Kidney epithelial cell (primary cell): ENCODE results near the gene AREL1. TPM values are rescaled to one million over a fixed set of nuclear protein-coding genes. Genes with fewer than 3 reads are reported as not detected.

Experiments used
- DNase-seq: peaks from one replicate; pipeline ENCODE4 v3.0.0-alpha.2; 2010; ENCODE audit warnings: low read depth
- H3K27me3 ChIP-seq: 2 replicates; pipeline ENCODE4 v1.6.0; 2011; ENCODE audit warnings: low read length; ENCODE audit not compliant: control insufficient read depth, insufficient read depth
- H3K36me3 ChIP-seq: 2 replicates; pipeline ENCODE4 v1.5.1; 2011; ENCODE audit warnings: low read length; ENCODE audit not compliant: control insufficient read depth, insufficient read depth
- H3K4me3 ChIP-seq: 2 replicates; pipeline ENCODE4 v1.5.1; 2011; ENCODE audit warnings: low read depth, mild to moderate bottlenecking, control low read depth, low read length
- CTCF ChIP-seq: IDR thresholded peaks from 2 replicates; pipeline ENCODE4 v1.5.1; 2011; ENCODE audit warnings: mild to moderate bottlenecking, moderate library complexity, low read length, control low read depth, inconsistent platforms; ENCODE audit not compliant: insufficient read depth, poor library complexity, severe bottlenecking
- total RNA-seq: library from RNA; depleted of rRNA; stranded (reverse); fragments of >200 nt; gene quantifications from 2 replicates; pipeline ENCODE4 v1.2.3, GENCODE V29; 2015

Gene AREL1
- total RNA-seq, 1 donor from 2014 or later, result 40.2 TPM

GRCh38 chr14:74647061-74647677, 65.7 kb downstream of the AREL1 start:
- no peaks in the 10 kb centered on the region for H3K36me3 ChIP-seq
- H3K4me3 ChIP-seq, result no peak overlapping the region
- DNase-seq, result no peak
- no peak for TF ChIP-seq CTCF
- no peaks in the 10 kb centered on the region for H3K27me3 ChIP-seq

GRCh38 chr14:74645756-74646470, 67.0 kb downstream of the AREL1 start:
- H3K4me3 ChIP-seq, result no peak overlapping the region
- no peaks in the 10 kb centered on the region for H3K36me3 ChIP-seq
- no peak for TF ChIP-seq CTCF

GRCh38 chr14:74645244-74645643, 67.6 kb downstream of the AREL1 start:
- Histone ChIP-seq H3K36me3 (no peaks in the 10 kb centered on the region), H3K27me3 (no peaks in the 10 kb centered on the region), H3K4me3 (no peak overlapping the region)
- no peak for DNase-seq
- TF ChIP-seq CTCF, result no peak

More at GRCh38 chr14:74645756-74646470, 67.0 kb downstream of the AREL1 start:
- DNase-seq, result no peak
- H3K27me3 ChIP-seq, result no peaks in the 10 kb centered on the region

DNA sequence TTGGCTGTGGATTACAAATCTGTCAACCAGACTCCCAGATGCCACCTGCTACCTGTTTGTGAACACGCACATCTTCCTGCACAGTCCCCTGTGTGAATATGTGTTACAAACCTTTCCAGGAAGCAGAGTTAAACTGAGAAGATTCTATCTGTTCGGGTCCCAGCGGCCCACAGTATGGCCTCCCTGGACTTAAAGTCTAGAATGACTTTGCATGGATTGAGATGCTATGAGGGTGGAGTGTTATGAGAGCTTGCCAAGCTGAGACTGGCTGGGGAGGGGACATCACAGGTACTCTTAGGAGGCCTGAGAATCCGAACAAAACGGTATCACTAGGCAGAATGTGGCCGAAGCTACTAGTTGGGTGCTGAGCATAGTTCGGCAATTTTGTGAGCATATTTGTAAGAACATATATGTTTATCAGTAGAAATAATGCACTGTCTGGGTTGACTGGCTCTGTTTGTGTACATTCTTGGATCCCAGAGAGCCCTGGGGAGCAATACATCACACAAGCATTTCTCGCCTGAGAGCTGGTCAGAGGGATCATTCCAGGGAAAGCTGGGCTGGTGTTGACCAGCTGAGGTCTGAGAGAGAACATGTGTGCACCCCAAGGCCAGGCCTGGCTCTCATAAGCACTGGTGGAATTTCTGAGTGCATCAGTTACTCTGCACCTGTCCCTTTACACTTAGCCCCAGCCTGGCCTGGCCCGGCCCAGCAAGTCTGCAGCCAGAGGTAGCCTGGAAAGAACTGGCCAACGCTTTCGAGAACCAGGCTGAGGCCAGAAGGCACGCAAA, 71.1 kb downstream of the AREL1 start:
- Histone ChIP-seq H3K4me3 (no peak overlapping the region), H3K36me3 (no peaks in the 10 kb centered on the region), H3K27me3 (no peaks in the 10 kb centered on the region)
- TF ChIP-seq CTCF, result no peak
- no peak for DNase-seq

- H3K27me3 ChIP-seq, result no peaks in the 10 kb centered on the region
- no peaks in the 10 kb centered on the region for H3K36me3 ChIP-seq
- TF ChIP-seq CTCF, result no peak
- DNase-seq, result no peak
- no peak overlapping the region for H3K4me3 ChIP-seq
These were observed 73.9 kb downstream of the AREL1 start for GRCh38 chr14:74638966-74639365.
